Prostate gland (tissue), 2 donors: Measurements from ENCODE around the gene HS6ST2. TPM values are rescaled to one million over a fixed set of nuclear protein-coding genes. Genes with fewer than 3 reads are reported as not detected.

ENCODE experiments used
- DNase-seq: peaks from one replicate; pipeline ENCODE4 v3.0.0-alpha.2; 2019; ENCODE audit warnings: low spot score
- H3K27ac ChIP-seq, 2 donors: fragments of 200-600 bp; sonication (generic); 2 replicates each; pipeline ENCODE4 v1.5.1; 2017 to 2019
- H3K27me3 ChIP-seq: fragments of 200-600 bp; sonication (generic); replicated peaks from 2 replicates; pipeline ENCODE4 v1.5.1; 2019; ENCODE audit not compliant: insufficient read depth
- H3K36me3 ChIP-seq, 2 donors: fragments of 200-600 bp; sonication (generic); 1 replicate in 1 of 2; 2 replicates in 1 of 2; pipeline versions ENCODE4 v1.5.1 to v1.8.1; 2017 to 2019
- H3K4me1 ChIP-seq: fragments of 200-600 bp; sonication (generic); replicated peaks from 2 replicates; pipeline ENCODE4 v1.5.1; 2019
- H3K4me3 ChIP-seq, 2 donors: fragments of 200-600 bp; sonication (generic); 2 replicates each; pipeline ENCODE4 v1.5.1; 2017 to 2019
- H3K9me3 ChIP-seq: fragments of 200-600 bp; sonication (generic); 2 replicates; pipeline ENCODE4 v1.5.1; 2017
- POLR2A ChIP-seq: fragments of 450-650 bp; IDR thresholded peaks from one replicate; pipeline ENCODE4 v1.6.1; 2016; ENCODE audit warnings: antibody characterized with exemption, mild to moderate bottlenecking
- POLR2AphosphoS5 ChIP-seq: sonication (generic); formaldehyde crosslinking; IDR thresholded peaks from one replicate; pipeline ENCODE4 v1.6.1; 2017; ENCODE audit warnings: antibody characterized with exemption
- WGBS: methylation state at CpG from one replicate; pipeline ENCODE4 v1.1.5; 2018; 5-methylcytosine and 5-hydroxymethylcytosine counted together
- intact Hi-C: fragments of 100-400 bp; cut with DNase I; formaldehyde crosslinking; loops from one replicate; pipeline ENCODE4 v1.14.2; 2022
- total RNA-seq, 2 donors: library from RNA; depleted of rRNA; stranded (reverse); fragments of >200 nt; gene quantifications; one replicate each; pipeline ENCODE4 v1.1.0, GENCODE V29; 2016
- TF ChIP-seq, protein P1 (sequence below), 4 experiments: fragments of 200-600 bp in 2 of 4; fragments of 450-650 bp in 2 of 4; sonication (generic) in 2 of 4; IDR thresholded peaks; 1 replicate in 3 of 4; 2 replicates in 1 of 4; pipeline ENCODE4 v1.5.1; 2016 to 2019; ENCODE audit warnings: antibody characterized with exemption in 4 of 4, mild to moderate bottlenecking in 2 of 4, moderate library complexity in 2 of 4

The HS6ST2 gene
- total RNA-seq, 2 donors from 2014 or later: 1.1 to 6.1 TPM

DNA sequence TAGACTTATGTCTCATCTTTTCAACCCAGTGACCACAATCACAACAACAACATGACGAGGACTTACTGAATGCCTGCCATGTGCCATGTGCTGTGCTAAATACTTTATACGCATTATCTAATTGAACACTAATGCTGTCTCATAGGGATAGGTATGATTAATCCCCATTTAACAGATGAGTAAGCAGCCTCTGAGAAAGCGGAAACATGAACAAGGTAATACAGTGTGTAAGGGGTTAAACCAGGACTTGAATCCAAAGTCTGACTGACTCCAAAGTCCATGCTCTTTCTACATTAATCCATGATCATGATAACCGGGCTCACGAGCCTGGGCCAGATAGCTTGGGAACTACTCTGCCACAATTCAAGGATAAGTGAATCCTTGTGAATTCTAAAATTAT lies 364.3 kb downstream of the HS6ST2 start:
- intact Hi-C loops: no loop called here
- Histone ChIP-seq H3K9me3 (no peaks in the 10 kb centered on the region), H3K27ac (no peak overlapping the region), H3K36me3 (no peaks in the 10 kb centered on the region), H3K4me1 (no peaks in the 10 kb centered on the region), H3K4me3 (no peak overlapping the region), H3K27me3 (no peaks in the 10 kb centered on the region)
- no peak for DNase-seq
- 86% methylated on average over 5 of the region's 5 CpGs for WGBS
- TF ChIP-seq POLR2AphosphoS5 (no peak), POLR2A (no peak)
- TF ChIP-seq, protein P1, sequence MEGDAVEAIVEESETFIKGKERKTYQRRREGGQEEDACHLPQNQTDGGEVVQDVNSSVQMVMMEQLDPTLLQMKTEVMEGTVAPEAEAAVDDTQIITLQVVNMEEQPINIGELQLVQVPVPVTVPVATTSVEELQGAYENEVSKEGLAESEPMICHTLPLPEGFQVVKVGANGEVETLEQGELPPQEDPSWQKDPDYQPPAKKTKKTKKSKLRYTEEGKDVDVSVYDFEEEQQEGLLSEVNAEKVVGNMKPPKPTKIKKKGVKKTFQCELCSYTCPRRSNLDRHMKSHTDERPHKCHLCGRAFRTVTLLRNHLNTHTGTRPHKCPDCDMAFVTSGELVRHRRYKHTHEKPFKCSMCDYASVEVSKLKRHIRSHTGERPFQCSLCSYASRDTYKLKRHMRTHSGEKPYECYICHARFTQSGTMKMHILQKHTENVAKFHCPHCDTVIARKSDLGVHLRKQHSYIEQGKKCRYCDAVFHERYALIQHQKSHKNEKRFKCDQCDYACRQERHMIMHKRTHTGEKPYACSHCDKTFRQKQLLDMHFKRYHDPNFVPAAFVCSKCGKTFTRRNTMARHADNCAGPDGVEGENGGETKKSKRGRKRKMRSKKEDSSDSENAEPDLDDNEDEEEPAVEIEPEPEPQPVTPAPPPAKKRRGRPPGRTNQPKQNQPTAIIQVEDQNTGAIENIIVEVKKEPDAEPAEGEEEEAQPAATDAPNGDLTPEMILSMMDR (IDR thresholded peaks at IDR 0.05): no peak

DNA sequence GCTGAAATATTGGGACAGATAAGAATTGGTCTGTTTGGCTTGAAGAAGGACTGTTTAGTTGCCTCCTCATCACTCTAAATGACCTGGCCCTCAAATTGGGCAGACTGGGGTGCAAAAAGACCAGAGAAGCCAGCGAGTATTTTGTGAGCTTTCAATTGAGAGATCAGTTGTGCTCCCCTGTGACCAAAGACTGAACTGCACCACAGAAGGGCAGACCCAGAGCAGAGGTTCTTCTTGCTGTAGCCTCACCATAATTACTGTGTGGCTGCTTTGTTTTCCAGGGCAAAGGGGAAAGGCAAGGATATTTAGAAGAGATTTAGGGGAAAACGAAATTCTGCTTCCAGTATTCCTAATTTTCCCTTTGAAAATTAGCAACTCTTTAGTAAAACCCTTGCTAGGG lies 365.5 kb downstream of the HS6ST2 start:
- intact Hi-C loops: no loop called here
- no peak for DNase-seq
- Histone ChIP-seq H3K4me1 (no peaks in the 10 kb centered on the region), H3K36me3 (no peaks in the 10 kb centered on the region), H3K27ac (no peak overlapping the region), H3K4me3 (no peak overlapping the region), H3K9me3 (no peaks in the 10 kb centered on the region), H3K27me3 (no peaks in the 10 kb centered on the region)
- TF ChIP-seq POLR2A (no peak), POLR2AphosphoS5 (no peak)
- TF ChIP-seq, protein P1 (IDR thresholded peaks at IDR 0.05): peak in 1 of 4 experiments; percentile 27
- WGBS: 29% methylated on average over 2 of the region's 2 CpGs

- WGBS: 97% methylated on average over 3 of the region's 3 CpGs
- TF ChIP-seq POLR2A (no peak), POLR2AphosphoS5 (no peak)
- TF ChIP-seq, protein P1 (IDR thresholded peaks at IDR 0.05): no peak
- Histone ChIP-seq H3K4me3 (no peak overlapping the region), H3K4me1 (no peaks in the 10 kb centered on the region), H3K27me3 (no peaks in the 10 kb centered on the region), H3K27ac (no peak overlapping the region), H3K36me3 (no peaks in the 10 kb centered on the region), H3K9me3 (no peaks in the 10 kb centered on the region)
- no peak for DNase-seq
- intact Hi-C loops: no loop called here
Measured at GRCh38 chrX:132591719-132592275, 366.6 kb downstream of the HS6ST2 start.

GRCh38 chrX:132590350-132591026 lies 367.9 kb downstream of the HS6ST2 start:
- DNase-seq: no peak
- WGBS: 94% methylated on average over 2 of the region's 2 CpGs
- no peak for TF ChIP-seq POLR2AphosphoS5
- TF ChIP-seq POLR2A: no peak
- TF ChIP-seq, protein P1 (IDR thresholded peaks at IDR 0.05): no peak
- Histone ChIP-seq H3K36me3 (no peaks in the 10 kb centered on the region), H3K27me3 (no peaks in the 10 kb centered on the region), H3K27ac (no peak overlapping the region), H3K4me3 (no peak overlapping the region), H3K9me3 (no peaks in the 10 kb centered on the region), H3K4me1 (no peaks in the 10 kb centered on the region)
- intact Hi-C loops: no loop called here

DNA sequence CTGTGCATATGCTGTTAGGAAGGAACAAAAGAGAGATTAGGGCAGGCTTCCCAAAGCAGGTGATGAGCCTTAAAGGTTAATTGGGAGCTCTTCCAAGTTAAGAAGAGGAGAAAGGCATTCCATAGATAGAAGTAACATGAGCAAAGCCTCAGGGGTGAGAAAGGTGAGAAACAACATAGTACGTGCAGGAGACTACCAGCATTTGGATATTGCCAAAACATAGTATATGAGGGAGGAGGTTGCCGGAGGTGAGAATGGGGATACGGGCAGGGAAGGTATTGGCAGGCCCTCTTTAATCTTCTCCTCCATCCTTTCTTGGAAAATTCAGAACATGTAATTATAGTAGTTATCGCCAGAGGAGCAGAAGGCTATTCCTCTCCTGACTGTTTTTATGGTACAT lies 373.5 kb downstream of the HS6ST2 start:
- TF ChIP-seq POLR2A (no peak), POLR2AphosphoS5 (no peak)
- TF ChIP-seq, protein P1 (IDR thresholded peaks at IDR 0.05): no peak
- intact Hi-C loops: no loop called here
- Histone ChIP-seq H3K36me3 (no peaks in the 10 kb centered on the region), H3K4me1 (no peaks in the 10 kb centered on the region), H3K27ac (no peak overlapping the region), H3K9me3 (no peaks in the 10 kb centered on the region), H3K4me3 (no peak overlapping the region), H3K27me3 (no peaks in the 10 kb centered on the region)
- no peak for DNase-seq
- 77% methylated on average over 4 of the region's 4 CpGs for WGBS
